ENCODE data around the gene B3GNT5. TPM values are rescaled to one million over a fixed set of nuclear protein-coding genes. Genes with fewer than 3 reads are reported as not detected.

Gene B3GNT5
- total and polyA plus RNA-seq, 2 of the 8 experiments (the other 6 are each of a cell fraction or from before 2014, with no cell fraction given): 2.4 to 9.7 TPM

DNA sequence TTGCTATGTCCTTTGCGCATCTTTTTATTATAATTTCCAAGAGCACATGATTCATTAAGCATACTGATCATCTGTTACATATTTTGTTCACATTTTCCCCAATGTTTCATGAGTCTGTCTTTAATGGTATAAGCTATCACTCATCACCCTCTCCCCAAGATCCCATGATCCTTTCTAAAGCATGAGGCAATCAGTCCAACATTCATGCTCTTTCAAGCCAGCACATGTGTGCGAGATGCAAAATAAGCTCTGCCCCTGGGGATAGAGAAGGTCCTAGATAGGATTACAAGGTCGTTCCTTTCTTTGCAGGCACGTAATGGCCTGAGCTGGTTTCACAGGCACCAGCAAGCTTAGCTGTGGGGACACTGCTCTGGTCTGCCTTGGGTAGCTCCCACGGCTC, 32.2 kb upstream of the B3GNT5 start:
- H2BK20ac ChIP-seq (ENCODE audit: low read length): no peak overlapping the region

More for the DNA sequence above, 32.2 kb upstream of the B3GNT5 start:
- Histone ChIP-seq H3K18ac (ENCODE audit: extremely low read depth, low read length) (no peak overlapping the region), H3K27ac (ENCODE audit: low read depth, low read length) (no peak overlapping the region), H2BK15ac (ENCODE audit: low read length) (no peak overlapping the region), H3K4me2 (ENCODE audit: insufficient read depth in 1 of 2, low read depth in 2 of 2, low read length in 2 of 2) (no peak overlapping the region), H4K20me1 (replicated peaks in 1 of 2; ENCODE audit: control insufficient read depth in 1 of 2, insufficient read depth in 2 of 2, low read length in 2 of 2) (no peaks in the 10 kb centered on the region), H3K4me3 (ENCODE audit: extremely low read depth in 1 of 4, insufficient read depth in 2 of 4, low read depth in 3 of 4, low read length in 4 of 4) (no peak overlapping the region), H4K91ac (replicated peaks; ENCODE audit: insufficient read length, low read length) (no peak overlapping the region), H3K14ac (ENCODE audit: insufficient read length) (no peak overlapping the region), H3K9me3 (ENCODE audit: insufficient read depth in 2 of 2, low read depth in 1 of 2, low read length in 1 of 2) (no peaks in the 10 kb centered on the region), H3K23me2 (ENCODE audit: low read depth, low read length) (no peaks in the 10 kb centered on the region; the same call in 1 of the 2 replicates), H3K36me3 (ENCODE audit: control insufficient read depth in 2 of 4, insufficient read depth in 4 of 4, low read length in 3 of 4) (no peaks in the 10 kb centered on the region), H3K23ac (ENCODE audit: insufficient read length) (no peak overlapping the region), H3K4me1 (replicated peaks in 1 of 4; ENCODE audit: control insufficient read depth in 3 of 4, insufficient read depth in 4 of 4, low read length in 3 of 4) (no peaks in the 10 kb centered on the region), H2AFZ (ENCODE audit: low read length) (no peak overlapping the region), H3K56ac (replicated peaks; ENCODE audit: insufficient read length, low read depth, low read length) (no peak overlapping the region), H3K27me3 (replicated peaks in 1 of 4; ENCODE audit: control insufficient read depth in 3 of 4, extremely low read depth in 1 of 4, insufficient read depth in 3 of 4, low read length in 3 of 4) (no peaks in the 10 kb centered on the region), H2BK5ac (ENCODE audit: low read depth, low read length) (no peak overlapping the region), H3K79me1 (ENCODE audit: low read depth, low read length) (no peaks in the 10 kb centered on the region), H4K8ac (ENCODE audit: extremely low read depth, insufficient read depth, low read length) (no peak overlapping the region), H3K79me2 (ENCODE audit: control insufficient read depth in 1 of 2, insufficient read depth in 2 of 2, low read length in 2 of 2) (no peaks in the 10 kb centered on the region), H2AK5ac (ENCODE audit: low read depth, low read length) (no peak overlapping the region), H4K5ac (ENCODE audit: insufficient read length, low read depth, low read length) (no peak overlapping the region), H2BK12ac (ENCODE audit: low read depth, low read length) (no peak overlapping the region), H2BK120ac (replicated peaks; ENCODE audit: low read depth, low read length) (no peak overlapping the region), H3K9ac (replicated peaks in 1 of 4; ENCODE audit: extremely low read depth in 1 of 4, low read depth in 3 of 4, low read length in 3 of 4) (no peak overlapping the region), H3K4ac (replicated peaks; ENCODE audit: insufficient read length, low read depth, low read length) (no peak overlapping the region)
- ChIA-PET CTCF (ENCODE audit: partially characterized antibody) (interaction anchor here (0.8 to 1.7 kb wide), 4 partner anchors 13 to 165 kb away, joined by 3 to 4 read pairs (median 3); no protein-coding TSS in a partner anchor), POLR2A (ENCODE audit: partially characterized antibody) (interaction anchor here (0.8 to 1.3 kb wide), 2 partner anchors 12 to 35 kb away, joined by 3 read pairs; no protein-coding TSS in a partner anchor)
- TF ChIP-seq NRF1 (IDR thresholded peaks at IDR 0.05; ENCODE audit: low read depth, low read length) (no peak), GABPA (IDR thresholded peaks at IDR 0.05; ENCODE audit: borderline replicate concordance, insufficient read depth, low read length) (no peak), SP2 (IDR thresholded peaks at IDR 0.05; ENCODE audit: low read length) (no peak), YY1 (IDR thresholded peaks at IDR 0.05; ENCODE audit: low read depth, low read length) (no peak), FOSL1 (IDR thresholded peaks at IDR 0.05; ENCODE audit: insufficient read depth, low read depth, low read length) (no peak), RNF2 (IDR thresholded peaks at IDR 0.05; ENCODE audit: borderline replicate concordance, low read depth, low read length, missing control alignments, poor library complexity, severe bottlenecking) (no peak)
- TF ChIP-seq, protein P1, sequence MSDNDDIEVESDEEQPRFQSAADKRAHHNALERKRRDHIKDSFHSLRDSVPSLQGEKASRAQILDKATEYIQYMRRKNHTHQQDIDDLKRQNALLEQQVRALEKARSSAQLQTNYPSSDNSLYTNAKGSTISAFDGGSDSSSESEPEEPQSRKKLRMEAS (IDR thresholded peaks at IDR 0.05): no peak
- TF ChIP-seq, protein P2, sequence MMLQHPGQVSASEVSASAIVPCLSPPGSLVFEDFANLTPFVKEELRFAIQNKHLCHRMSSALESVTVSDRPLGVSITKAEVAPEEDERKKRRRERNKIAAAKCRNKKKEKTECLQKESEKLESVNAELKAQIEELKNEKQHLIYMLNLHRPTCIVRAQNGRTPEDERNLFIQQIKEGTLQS (IDR thresholded peaks at IDR 0.05; ENCODE audit: insufficient read depth, low read depth, low read length): no peak
- 85% methylated on average over 5 of the region's 5 CpGs; no CpG with 5 or more reads in 1 of the 2 experiments for WGBS, 2 experiments (ENCODE audit: extremely low coverage in 1 of 2, insufficient coverage in 1 of 2, insufficient read length in 1 of 2, insufficient replicate concordance in 2 of 2, low coverage in 1 of 2, low lambda C conversion rate in 2 of 2, missing lambda C conversion rate in 1 of 2)
- no peak for DNase-seq (ENCODE audit: low read depth in 1 of 2, low spot score in 2 of 2)
- FAIRE-seq: no peak

Data from H1 (cell line).